ENCODE results near the gene MPHOSPH9.

The MPHOSPH9 gene

GRCh38 chr12:123267991-123268843 lies 35.3 kb upstream of the MPHOSPH9 start:
- peaks cover 23% of the 10 kb centered on the region for H3K4me1 ChIP-seq (ENCODE audit: control insufficient read depth, insufficient read depth, low read length)
- H3K9ac ChIP-seq (ENCODE audit: low read length): peak overlapping the region; percentile 77
- H3K27me3 ChIP-seq (ENCODE audit: control insufficient read depth, insufficient read depth, low read length): no peaks in the 10 kb centered on the region
- H3K9me3 ChIP-seq (ENCODE audit: control insufficient read depth, insufficient read depth, low read depth, low read length): no peaks in the 10 kb centered on the region
- H3K4me3 ChIP-seq (ENCODE audit: low read depth, low read length): no peak overlapping the region
- no peak overlapping the region for H3K27ac ChIP-seq (ENCODE audit: low read depth, low read length)
- peaks cover 41% of the 10 kb centered on the region for H3K36me3 ChIP-seq (ENCODE audit: control insufficient read depth, insufficient read depth, low read length)

DNA sequence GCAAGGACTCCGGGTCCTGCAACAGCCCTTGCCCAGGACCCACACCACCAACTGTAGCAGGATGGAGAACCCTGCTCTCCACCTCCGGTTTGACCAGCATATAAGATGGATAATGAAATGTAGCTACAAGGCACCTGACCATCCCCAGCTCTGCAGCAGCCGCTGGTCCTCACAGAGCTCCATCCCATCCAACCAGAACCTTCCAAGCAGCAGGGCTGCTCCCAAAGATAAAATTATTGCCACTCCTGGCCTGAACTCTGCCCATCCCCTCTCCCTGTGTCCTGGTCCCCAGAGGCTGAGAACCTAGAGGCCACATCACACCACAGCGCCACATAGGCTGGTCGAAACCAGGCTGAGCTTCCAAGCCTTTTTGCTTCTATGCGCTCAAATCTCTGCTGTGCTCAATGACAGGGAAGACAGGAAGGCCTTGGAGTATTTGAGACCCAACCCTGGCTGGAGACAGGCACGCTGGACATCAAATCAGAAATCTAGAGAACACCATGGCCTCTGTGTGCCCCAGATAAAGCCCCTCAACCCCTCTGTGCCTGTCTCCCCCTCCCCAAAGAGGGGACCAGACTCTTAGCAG lies 34.5 kb upstream of the MPHOSPH9 start:
- H3K36me3 ChIP-seq (ENCODE audit: control insufficient read depth, insufficient read depth, low read length): peaks cover 47% of the 10 kb centered on the region
- H3K4me3 ChIP-seq (ENCODE audit: low read depth, low read length): no peak overlapping the region
- no peaks in the 10 kb centered on the region for H3K9me3 ChIP-seq (ENCODE audit: control insufficient read depth, insufficient read depth, low read depth, low read length)
- H3K27ac ChIP-seq (ENCODE audit: low read depth, low read length): no peak overlapping the region
- H3K27me3 ChIP-seq (ENCODE audit: control insufficient read depth, insufficient read depth, low read length): no peaks in the 10 kb centered on the region
- H3K4me1 ChIP-seq (ENCODE audit: control insufficient read depth, insufficient read depth, low read length): peaks cover 16% of the 10 kb centered on the region
- no peak overlapping the region for H3K9ac ChIP-seq (ENCODE audit: low read length)

- Histone ChIP-seq H3K4me3 (ENCODE audit: low read depth, low read length) (no peak overlapping the region), H3K9me3 (ENCODE audit: control insufficient read depth, insufficient read depth, low read depth, low read length) (no peaks in the 10 kb centered on the region), H3K9ac (ENCODE audit: low read length) (no peak overlapping the region), H3K27ac (ENCODE audit: low read depth, low read length) (no peak overlapping the region), H3K36me3 (ENCODE audit: control insufficient read depth, insufficient read depth, low read length) (peaks cover 54% of the 10 kb centered on the region), H3K4me1 (ENCODE audit: control insufficient read depth, insufficient read depth, low read length) (peaks cover 16% of the 10 kb centered on the region), H3K27me3 (ENCODE audit: control insufficient read depth, insufficient read depth, low read length) (no peaks in the 10 kb centered on the region)
These were observed 33.8 kb upstream of the MPHOSPH9 start for GRCh38 chr12:123266679-123267277.

GRCh38 chr12:123265851-123266678 lies 33.1 kb upstream of the MPHOSPH9 start:
- H3K4me1 ChIP-seq (ENCODE audit: control insufficient read depth, insufficient read depth, low read length): peaks cover 20% of the 10 kb centered on the region
- no peaks in the 10 kb centered on the region for H3K9me3 ChIP-seq (ENCODE audit: control insufficient read depth, insufficient read depth, low read depth, low read length)
- no peak overlapping the region for H3K4me3 ChIP-seq (ENCODE audit: low read depth, low read length)
- H3K9ac ChIP-seq (ENCODE audit: low read length): no peak overlapping the region
- H3K36me3 ChIP-seq (ENCODE audit: control insufficient read depth, insufficient read depth, low read length): peaks cover 61% of the 10 kb centered on the region
- H3K27ac ChIP-seq (ENCODE audit: low read depth, low read length): no peak overlapping the region
- H3K27me3 ChIP-seq (ENCODE audit: control insufficient read depth, insufficient read depth, low read length): no peaks in the 10 kb centered on the region

DNA sequence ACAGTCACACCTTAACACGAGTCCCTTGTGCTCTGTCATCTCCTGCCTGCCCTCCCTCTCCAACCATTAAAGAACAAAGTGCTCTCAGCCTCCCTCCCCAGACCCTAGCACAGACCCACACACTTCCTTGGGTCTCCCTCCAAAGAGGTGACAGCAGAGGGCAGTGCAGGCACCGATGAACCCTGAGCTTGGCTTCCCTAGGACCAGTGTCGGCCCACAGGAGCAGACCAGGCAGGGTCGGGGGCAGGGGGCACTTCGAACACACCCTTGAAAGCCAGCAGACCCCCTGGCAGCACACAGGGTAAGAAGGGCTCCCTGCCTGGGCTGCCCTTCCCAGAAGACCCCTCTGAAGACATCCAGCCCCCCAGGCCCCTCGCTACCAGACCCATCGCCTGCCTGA lies 31.7 kb upstream of the MPHOSPH9 start:
- Histone ChIP-seq H3K4me1 (ENCODE audit: control insufficient read depth, insufficient read depth, low read length) (peaks cover 20% of the 10 kb centered on the region), H3K27me3 (ENCODE audit: control insufficient read depth, insufficient read depth, low read length) (no peaks in the 10 kb centered on the region), H3K9ac (ENCODE audit: low read length) (no peak overlapping the region), H3K27ac (ENCODE audit: low read depth, low read length) (no peak overlapping the region), H3K4me3 (ENCODE audit: low read depth, low read length) (no peak overlapping the region), H3K9me3 (ENCODE audit: control insufficient read depth, insufficient read depth, low read depth, low read length) (no peaks in the 10 kb centered on the region), H3K36me3 (ENCODE audit: control insufficient read depth, insufficient read depth, low read length) (peaks cover 75% of the 10 kb centered on the region)

GRCh38 chr12:123263196-123263817 lies 30.4 kb upstream of the MPHOSPH9 start:
- H3K4me3 ChIP-seq (ENCODE audit: low read depth, low read length): no peak overlapping the region
- peaks cover 10% of the 10 kb centered on the region for H3K4me1 ChIP-seq (ENCODE audit: control insufficient read depth, insufficient read depth, low read length)
- H3K27ac ChIP-seq (ENCODE audit: low read depth, low read length): no peak overlapping the region
- no peaks in the 10 kb centered on the region for H3K27me3 ChIP-seq (ENCODE audit: control insufficient read depth, insufficient read depth, low read length)
- H3K9me3 ChIP-seq (ENCODE audit: control insufficient read depth, insufficient read depth, low read depth, low read length): no peaks in the 10 kb centered on the region
- H3K9ac ChIP-seq (ENCODE audit: low read length): no peak overlapping the region
- peaks cover 88% of the 10 kb centered on the region for H3K36me3 ChIP-seq (ENCODE audit: control insufficient read depth, insufficient read depth, low read length)

DNA sequence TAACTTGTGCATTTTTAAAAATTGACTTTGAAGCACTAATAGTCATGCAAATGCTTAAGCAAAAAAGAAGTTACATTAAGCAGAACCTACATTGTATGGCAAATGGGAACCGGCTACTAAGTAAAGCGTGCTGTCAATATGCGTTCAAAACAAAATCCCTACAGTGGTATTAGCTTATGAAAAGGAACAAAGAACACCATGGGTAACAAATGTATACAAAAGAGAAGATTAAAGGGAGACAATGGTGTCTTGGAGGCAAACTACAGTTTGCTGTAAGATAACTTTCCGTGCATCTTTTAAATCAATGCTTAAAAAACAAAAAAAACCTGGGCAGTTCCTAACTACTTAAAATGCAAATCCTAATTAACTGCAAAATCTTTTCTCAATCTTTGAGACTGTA lies 28.3 kb upstream of the MPHOSPH9 start:
- Histone ChIP-seq H3K9me3 (ENCODE audit: control insufficient read depth, insufficient read depth, low read depth, low read length) (no peaks in the 10 kb centered on the region), H3K9ac (ENCODE audit: low read length) (no peak overlapping the region), H3K27ac (ENCODE audit: low read depth, low read length) (no peak overlapping the region), H3K27me3 (ENCODE audit: control insufficient read depth, insufficient read depth, low read length) (no peaks in the 10 kb centered on the region), H3K36me3 (ENCODE audit: control insufficient read depth, insufficient read depth, low read length) (peaks cover 92% of the 10 kb centered on the region), H3K4me3 (ENCODE audit: low read depth, low read length) (no peak overlapping the region), H3K4me1 (ENCODE audit: control insufficient read depth, insufficient read depth, low read length) (peaks cover 6% of the 10 kb centered on the region; the same call in 1 of the 2 replicates)

GRCh38 chr12:123260081-123260480 lies 27.1 kb upstream of the MPHOSPH9 start:
- Histone ChIP-seq H3K36me3 (ENCODE audit: control insufficient read depth, insufficient read depth, low read length) (peaks cover 92% of the 10 kb centered on the region), H3K4me3 (ENCODE audit: low read depth, low read length) (no peak overlapping the region), H3K9ac (ENCODE audit: low read length) (no peak overlapping the region), H3K27me3 (ENCODE audit: control insufficient read depth, insufficient read depth, low read length) (no peaks in the 10 kb centered on the region), H3K4me1 (ENCODE audit: control insufficient read depth, insufficient read depth, low read length) (peaks cover 6% of the 10 kb centered on the region; the same call in 1 of the 2 replicates), H3K9me3 (ENCODE audit: control insufficient read depth, insufficient read depth, low read depth, low read length) (no peaks in the 10 kb centered on the region), H3K27ac (ENCODE audit: low read depth, low read length) (no peak overlapping the region)

DNA sequence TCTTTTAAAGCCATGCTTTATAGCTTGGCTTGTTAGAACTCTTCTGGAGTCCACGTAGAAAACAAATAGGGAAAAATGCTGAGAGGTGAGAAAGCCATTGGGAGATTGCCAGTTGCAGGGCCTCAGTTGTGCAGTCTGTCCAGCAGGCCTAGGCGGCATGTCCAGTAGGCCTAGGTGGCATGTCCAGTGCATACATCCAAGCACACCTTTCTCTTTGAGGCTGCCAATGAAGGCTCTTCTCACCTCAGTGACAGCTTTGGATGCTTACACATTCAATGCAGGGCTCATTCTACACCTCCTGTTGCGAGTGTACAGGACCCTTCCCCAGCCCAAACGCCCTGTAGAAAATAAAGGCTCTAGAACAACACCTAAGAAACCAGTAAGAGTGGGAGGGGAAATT lies 25.7 kb upstream of the MPHOSPH9 start:
- Histone ChIP-seq H3K9me3 (ENCODE audit: control insufficient read depth, insufficient read depth, low read depth, low read length) (no peaks in the 10 kb centered on the region), H3K27me3 (ENCODE audit: control insufficient read depth, insufficient read depth, low read length) (no peaks in the 10 kb centered on the region), H3K4me1 (ENCODE audit: control insufficient read depth, insufficient read depth, low read length) (peaks cover 6% of the 10 kb centered on the region), H3K27ac (ENCODE audit: low read depth, low read length) (no peak overlapping the region), H3K4me3 (ENCODE audit: low read depth, low read length) (no peak overlapping the region), H3K36me3 (ENCODE audit: control insufficient read depth, insufficient read depth, low read length) (peaks cover 95% of the 10 kb centered on the region), H3K9ac (ENCODE audit: low read length) (no peak overlapping the region)

DNA sequence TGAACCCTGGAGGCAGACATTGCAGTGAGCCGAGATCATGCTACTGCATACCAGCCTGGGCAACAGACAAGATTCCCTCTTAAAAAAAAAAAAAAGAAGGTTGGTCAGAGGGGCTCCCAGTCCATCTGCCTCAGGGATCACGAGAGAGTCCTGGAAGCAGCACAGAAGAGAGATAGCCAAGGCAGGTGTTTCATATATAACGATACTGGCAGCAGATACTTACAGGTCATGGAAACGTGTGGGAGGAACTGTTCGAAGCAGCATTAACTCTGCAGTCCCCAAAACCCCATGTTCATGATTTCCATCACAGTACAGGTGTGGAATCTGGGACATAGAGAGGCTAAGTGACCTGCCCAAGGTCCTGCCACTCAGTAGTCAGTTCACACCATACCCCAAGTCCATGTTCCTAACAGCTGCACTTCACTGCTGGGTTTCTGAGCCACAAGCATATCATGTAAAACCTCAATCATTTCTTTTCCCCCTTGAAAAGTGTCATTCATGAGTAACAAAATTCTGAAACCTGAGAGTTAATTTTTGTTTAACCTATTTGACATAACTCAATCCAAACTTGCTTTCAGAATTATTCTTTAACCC lies 22.0 kb upstream of the MPHOSPH9 start:
- Histone ChIP-seq H3K9me3 (ENCODE audit: control insufficient read depth, insufficient read depth, low read depth, low read length) (no peaks in the 10 kb centered on the region), H3K27ac (ENCODE audit: low read depth, low read length) (no peak overlapping the region), H3K27me3 (ENCODE audit: control insufficient read depth, insufficient read depth, low read length) (no peaks in the 10 kb centered on the region), H3K36me3 (ENCODE audit: control insufficient read depth, insufficient read depth, low read length) (peaks cover 75% of the 10 kb centered on the region), H3K4me1 (ENCODE audit: control insufficient read depth, insufficient read depth, low read length) (peaks cover 17% of the 10 kb centered on the region; the same call in 1 of the 2 replicates), H3K4me3 (ENCODE audit: low read depth, low read length) (no peak overlapping the region), H3K9ac (ENCODE audit: low read length) (no peak overlapping the region)
